GM19193 (cell line): ENCODE data around the gene VASH1.

Experiments used
- POLR2A ChIP-seq: IDR thresholded peaks from 4 replicates; pipeline ENCODE4 v1.6.1; 2011; ENCODE audit not compliant: insufficient read depth, insufficient read length; ENCODE audit errors: extremely low read depth

The VASH1 gene

DNA sequence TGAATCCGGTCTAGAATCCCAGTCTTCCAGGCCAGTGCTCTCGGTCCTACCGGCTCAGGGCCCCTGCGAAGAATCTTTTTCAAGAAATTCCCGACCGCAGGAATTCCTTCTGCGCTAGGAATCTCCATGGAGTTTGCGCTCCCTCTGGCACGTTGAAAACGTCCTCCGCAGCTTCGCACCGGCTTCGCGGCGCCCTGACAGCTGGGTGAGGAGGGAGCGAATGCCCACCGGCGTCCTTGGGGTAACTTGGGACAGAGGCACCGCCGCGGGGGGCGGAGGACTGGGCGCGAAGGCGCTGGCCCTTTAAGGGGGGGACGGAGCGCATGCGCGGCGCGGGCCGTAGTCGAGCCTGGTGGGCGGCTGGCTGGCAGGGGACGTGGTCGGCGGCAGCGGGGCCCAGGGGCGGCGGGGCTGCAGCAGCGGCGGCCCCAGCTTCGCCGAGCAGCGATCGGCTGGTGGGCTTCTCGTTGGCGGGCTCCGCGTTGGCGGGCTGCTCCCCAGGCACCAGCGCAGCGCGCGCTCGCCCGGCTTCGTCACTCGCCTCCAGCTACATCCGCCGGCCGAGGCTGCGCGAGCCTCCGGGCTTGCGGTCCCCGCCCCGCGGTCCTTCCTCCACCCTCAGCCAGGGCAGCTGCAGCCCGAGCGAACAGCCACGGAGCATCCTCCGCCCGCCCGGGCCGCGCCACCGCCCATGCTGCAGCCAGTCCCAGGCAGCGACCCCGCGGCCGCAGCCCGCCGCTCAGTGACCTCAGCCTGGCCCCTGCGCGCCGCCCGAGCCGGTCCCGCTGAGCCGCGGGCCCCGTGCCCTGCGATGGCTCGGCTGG is at the start of gene VASH1:
VASH1 (plus strand) TSS at position 333 of the 824 bp plus-strand sequence. CDS start 1,354 bp downstream, outside the sequence.
- TF ChIP-seq POLR2A, result peak; percentile 40

DNA sequence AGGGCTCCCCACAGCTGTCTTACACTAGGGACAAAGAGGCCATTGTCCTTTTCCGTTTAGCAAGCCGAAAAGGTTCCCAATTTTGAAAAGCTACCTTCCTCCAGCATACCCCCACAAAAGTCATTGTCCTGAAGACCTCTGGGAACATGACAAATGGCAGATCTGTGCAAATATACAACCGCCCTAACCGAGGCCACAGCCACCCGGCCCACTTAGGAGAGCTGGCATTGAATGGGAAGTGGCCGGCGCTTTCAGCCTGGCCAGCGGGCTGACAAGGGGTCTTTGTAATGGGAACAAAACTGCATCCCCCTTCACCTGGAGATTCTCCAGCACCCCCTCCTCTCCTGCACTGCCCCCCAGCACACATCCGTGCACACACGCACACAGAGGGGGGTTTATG is 48.1 kb upstream of the VASH1 start:
- TF ChIP-seq POLR2A, result no peak

DNA sequence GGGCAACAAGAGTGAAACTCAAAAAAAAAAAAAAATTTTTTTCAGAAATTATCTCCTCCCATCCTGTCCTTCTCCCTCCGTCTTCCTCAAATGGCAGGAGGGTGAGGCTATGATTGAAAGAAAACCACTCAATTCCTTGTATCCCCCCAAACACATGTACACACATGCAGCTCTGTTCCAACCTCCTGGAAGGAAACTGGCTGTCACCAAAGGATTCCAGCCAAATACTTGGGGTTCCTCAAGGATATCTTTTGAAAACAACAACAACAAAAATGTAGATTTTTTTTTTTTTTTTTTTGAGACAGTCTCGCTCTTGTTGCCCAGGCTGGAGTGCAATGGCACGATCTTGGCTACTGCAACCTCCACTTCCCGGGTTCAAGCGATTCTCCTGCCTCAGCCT is 46.8 kb upstream of the VASH1 start:
- TF ChIP-seq POLR2A, result no peak

DNA sequence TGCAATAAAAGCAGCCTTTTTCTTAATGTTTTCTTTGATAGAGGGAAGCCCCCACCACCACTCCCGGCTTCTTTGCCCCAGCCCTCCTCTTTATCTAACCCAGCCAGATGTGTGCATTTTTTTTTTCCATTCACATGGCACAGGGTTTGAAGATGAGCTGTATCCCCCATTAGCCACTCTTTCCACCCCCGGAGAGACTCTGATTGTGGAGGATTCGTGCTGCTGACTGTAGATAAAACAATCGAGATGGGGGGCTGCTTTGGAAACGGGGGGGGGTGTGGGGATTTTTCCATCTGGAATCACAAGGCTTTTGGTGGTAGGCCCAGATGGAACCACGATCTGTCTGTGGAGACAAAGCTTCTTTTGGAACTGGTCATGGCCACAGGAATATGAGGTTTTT is 46.2 kb upstream of the VASH1 start:
- TF ChIP-seq POLR2A, result no peak

DNA sequence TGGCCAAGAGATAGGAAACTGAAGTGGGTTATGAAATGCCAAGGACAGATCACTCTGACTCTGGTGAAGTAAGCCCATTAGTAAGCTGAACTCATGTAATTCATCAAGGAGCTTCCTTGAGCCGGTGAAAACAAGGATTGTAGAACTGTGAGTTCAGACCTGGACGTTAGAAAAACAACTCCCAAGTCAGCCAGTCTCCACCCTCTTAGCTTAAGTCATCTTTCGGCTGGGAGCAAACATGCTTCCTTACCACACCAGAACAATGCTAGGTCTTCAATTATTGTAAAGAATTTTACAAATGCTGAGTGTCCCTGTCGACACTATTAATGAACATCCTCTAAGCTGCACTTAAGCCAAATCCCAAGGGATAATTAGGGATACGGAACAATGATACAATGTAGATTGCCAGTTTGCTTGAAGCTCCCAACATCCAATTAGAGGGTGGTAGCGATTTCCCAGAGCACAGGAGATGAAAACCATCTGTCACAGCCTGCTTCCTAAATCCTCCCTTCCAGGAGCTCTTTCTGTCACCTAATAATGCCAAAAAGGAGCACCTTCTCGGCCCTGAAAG is 45.7 kb upstream of the VASH1 start:
- no peak for TF ChIP-seq POLR2A

DNA sequence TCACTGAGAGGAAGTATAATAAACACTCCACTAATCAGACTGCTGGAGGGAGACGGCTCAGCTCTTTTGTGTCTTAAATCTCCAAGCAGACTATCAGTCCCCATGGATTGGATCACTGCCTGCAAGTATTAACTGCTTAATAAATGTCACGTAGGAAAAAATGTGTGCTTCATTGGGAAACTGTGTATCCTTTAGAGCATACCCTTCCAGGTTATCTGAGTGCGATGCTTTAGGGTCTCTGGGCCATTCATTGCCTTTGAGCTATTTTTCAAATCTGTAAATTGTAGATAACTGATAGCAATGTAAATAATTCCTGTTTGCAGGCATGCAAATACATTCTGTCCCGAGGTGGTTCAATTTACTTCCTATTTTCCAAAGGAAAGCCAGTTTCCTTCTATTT is 45.0 kb upstream of the VASH1 start:
- TF ChIP-seq POLR2A, result no peak

DNA sequence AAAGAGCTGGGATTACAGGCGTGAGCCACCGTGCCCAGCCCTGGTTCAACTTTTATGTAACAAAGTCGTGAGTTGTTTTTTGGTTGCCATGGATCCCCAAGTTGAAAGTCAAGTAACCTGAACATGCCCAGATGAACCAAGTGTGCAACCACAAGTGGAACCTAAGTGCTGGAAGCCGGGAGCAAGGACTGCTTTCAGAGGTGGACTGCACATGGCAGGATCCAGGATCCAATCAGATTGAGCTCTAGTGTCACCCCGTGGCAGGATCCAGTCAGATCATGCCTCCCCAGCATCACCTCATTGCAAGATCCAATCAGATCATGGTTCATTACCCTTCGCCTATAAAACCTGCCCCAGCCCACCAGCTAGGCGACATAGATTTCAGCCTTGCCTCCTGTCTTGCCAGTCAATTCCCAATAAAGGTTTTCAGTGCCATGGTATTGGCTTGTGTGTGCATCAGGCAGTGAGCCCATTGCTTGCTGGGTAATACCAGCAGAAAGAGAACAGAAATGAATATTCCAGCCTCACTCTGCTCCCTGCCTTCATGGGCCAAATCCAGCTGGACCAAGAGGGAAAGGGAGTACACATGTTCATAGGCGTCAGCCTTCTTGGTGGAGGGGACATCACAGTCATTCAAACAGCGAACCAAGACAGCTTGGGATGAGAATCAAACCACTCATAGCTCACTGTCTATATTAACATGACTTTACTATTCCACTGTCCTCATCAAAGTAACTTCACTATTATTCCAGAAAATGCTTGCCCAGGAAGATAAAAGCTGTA is 43.6 kb upstream of the VASH1 start:
- TF ChIP-seq POLR2A, result no peak

DNA sequence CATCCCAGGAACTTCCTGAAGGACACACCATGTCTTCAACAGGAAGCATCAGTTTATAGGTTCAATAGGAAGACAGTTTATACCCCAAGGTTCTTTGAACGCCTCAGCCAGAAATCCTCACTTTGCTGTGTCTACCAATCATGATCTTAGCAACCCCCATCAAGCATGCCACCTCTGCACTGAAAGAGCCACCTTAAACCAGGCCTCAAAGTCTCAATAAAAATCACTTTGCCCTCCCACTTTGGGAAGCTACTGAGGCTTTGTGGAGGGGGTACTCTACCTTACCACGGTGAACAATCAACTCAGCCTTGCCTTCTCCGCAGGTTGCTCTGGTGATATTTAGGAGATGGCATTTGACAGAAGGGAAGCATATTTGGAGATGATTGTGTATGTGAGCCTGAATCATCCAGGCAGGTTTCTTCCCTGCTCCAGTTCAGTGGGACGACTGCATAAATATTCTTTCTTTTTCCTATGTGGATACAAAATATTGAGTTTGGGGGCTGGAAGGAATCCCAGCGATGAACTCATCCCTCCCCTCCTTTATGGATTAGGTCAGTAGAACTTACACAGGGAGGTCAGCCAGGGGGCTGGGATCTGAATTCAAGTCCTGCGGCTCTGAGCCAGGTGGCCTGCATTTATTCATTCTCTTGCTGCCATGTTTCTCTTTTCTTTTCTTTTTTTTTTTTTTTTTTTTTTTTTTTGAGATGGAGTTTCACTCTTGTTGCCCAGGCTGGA is 42.8 kb upstream of the VASH1 start:
- no peak for TF ChIP-seq POLR2A

DNA sequence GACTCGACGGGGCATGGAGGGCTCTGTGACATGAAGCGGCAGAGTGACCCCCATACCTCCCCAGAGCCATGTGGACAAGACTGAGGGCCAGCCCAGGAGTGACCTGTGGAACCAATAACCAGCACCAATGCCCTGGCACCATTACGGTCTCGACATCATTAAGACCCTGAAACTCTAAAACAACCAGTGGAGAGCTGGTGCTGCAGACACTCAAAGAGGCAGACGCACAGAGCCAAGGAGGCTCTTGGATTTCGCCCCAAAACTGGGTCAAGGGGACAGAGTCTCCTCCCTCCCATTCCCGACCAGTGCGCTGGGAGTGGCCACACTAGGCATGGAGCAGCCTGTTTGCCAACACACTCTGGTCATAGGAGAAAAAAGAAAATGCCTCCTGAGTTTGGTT is 41.6 kb upstream of the VASH1 start:
- no peak for TF ChIP-seq POLR2A

DNA sequence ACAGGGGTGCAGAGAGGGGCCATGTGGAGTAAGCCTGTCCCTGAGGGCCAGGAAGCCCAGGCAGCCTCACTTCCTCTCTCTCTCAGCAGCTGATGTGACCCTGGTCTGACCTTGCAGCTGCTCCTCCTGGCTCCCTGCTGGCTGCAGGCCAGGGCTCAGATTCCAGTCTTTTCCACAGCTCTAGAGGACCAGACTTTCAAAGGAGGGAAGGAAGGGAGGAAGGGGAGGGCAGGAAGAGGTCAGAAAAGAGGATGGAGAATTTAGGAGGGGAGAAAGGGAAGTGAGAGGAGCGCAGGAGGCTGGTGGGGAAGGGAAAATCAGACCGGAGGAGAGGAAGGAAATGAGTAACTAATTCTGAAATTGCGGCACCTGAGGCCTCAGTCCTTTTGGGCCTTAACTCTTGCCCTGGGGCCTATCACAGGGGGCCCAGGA is 40.9 kb upstream of the VASH1 start:
- no peak for TF ChIP-seq POLR2A

DNA sequence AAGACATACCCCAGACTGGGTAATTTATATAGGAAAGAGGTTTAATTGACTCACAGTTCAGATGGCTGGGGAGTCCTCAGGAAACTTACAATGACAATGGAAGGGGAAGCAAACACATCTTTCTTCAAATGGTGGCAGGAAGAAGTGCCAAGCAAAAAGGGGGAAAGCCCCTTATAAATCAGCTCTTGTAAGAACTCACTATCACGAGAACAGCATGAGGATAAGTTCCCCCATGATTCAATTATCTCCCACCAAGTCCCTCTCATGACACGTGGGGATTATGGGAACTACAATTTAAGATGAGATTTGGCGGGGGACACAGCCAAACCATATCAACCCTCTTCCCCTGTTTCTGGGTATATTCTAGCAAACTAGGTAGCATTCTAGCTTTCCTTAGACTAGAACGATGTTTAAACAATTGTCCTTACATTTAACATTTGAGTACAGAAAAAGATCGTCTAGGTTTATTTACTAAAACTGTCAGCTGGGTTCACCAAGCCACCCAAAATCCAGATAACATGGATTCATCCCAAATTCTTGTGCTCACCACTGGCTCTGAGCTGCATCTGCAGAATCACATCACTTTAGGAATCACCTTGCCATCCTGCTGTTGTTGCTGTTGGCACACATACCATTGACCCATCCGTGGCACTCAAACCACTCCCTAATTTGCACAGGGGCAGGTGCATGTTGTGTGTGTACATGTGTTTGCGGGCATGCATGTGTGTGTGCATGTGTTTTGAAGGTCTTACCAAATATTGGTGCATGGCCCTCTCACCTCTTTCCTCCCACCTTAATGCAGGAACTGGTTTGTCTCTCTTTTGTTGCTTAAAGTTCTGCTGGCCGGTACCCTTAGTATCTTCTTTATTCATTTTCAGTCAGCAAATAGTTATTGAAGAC is 36.4 kb upstream of the VASH1 start:
- TF ChIP-seq POLR2A, result no peak

DNA sequence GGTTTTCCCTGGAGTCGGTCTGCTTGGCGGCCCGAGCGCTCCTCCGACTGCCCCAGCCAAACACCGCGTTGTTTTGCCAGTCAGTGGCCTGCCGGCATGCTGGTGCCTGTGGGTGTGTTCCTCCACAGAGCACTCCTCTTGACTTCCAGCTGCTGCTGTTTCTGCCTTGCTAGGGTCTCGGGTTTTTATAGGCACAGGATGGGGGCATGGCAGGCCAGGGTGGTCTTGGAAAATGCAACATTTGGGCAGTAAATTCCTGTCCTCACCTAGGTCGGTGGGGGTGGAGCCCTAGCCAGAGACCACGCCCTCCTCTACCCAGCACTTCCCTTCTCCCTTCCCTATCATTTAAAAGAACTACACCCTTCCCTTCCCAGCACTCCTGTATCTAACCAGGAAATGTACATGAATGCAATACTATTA is 34.7 kb upstream of the VASH1 start:
- TF ChIP-seq POLR2A, result no peak

DNA sequence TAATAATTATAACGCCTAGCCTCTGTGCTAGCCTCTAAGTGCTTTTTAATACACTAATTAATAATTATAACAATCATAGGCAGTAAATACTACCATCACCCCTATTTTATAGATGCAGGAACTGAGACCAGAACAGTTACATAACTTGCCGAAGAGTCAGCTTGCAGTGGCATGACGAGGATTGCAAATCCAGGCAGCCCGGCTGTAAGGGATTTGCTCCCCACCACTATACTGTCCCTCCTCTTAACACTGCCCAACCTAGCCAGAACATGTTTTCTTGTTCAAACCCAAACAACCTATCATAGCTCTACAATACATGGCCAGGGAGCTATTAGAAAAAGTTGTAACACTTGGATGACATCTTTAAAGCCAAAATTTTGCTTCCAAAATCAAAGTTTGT is 33.9 kb upstream of the VASH1 start:
- no peak for TF ChIP-seq POLR2A

DNA sequence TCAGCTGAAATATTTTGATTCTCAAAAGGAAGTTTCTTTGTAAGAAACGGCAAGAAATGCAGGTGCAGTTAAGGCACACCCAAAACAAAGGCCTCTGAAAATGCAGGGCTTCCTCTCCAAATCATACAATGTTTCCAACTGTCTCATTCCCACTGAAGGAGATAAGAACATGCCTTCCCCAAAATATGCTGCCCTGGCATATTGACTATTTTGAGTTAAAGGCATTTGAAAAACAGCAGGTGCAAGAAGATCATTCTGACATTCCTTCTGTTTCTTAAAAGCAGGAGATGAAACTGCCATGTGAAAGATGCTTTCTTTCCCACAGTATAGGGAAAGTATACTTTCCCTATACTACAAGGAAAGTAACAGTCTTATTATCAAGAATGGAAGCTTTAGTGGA is 33.4 kb upstream of the VASH1 start:
- no peak for TF ChIP-seq POLR2A
